Activated CD8-positive, alpha-beta memory T cell treated with anti-CD3 and anti-CD28 coated beads for 4 hours (primary cell): ENCODE results near the gene DCDC2B.

Experiments used
- DNase-seq, 2 donors: peaks; one replicate each; pipeline ENCODE4 v3.0.0-alpha.2; 2020; ENCODE audit warnings: low read depth in 2 of 2

Gene DCDC2B

GRCh38 chr1:32195972-32196823 lies 12.7 kb upstream of the DCDC2B start:
- DNase-seq, result no peak

GRCh38 chr1:32197074-32197473 lies 11.8 kb upstream of the DCDC2B start:
- DNase-seq, result no peak

- DNase-seq, result no peak
Measured at GRCh38 chr1:32197837-32198236, 11.1 kb upstream of the DCDC2B start.

- DNase-seq, result no peak
Measured at GRCh38 chr1:32198237-32199042, 10.4 kb upstream of the DCDC2B start.

- DNase-seq, result no peak
Measured at GRCh38 chr1:32199043-32199716, 9.7 kb upstream of the DCDC2B start.

GRCh38 chr1:32199717-32200072 lies 9.2 kb upstream of the DCDC2B start:
- DNase-seq, result no peak

- peak in 1 of 2 donors; percentile 24 for DNase-seq
Measured at GRCh38 chr1:32200226-32201010, 8.5 kb upstream of the DCDC2B start, which contains the start of gene CCDC28B. TSS of gene CCDC28B (plus strand) at chr1:32200595. CDS start at chr1:32201936, 1,341 bp downstream.

GRCh38 chr1:32201011-32201855 lies 7.7 kb upstream of the DCDC2B start:
- peak; percentile 52 to 58 for DNase-seq

- DNase-seq, result no peak
Measured at GRCh38 chr1:32204943-32205361, 3.9 kb upstream of the DCDC2B start.

- peak; percentile 65 to 72 for DNase-seq
Measured at GRCh38 chr1:32205401-32206370, 3.2 kb upstream of the DCDC2B start, which contains the start of gene IQCC. TSS of gene IQCC (plus strand) at chr1:32205671. CDS start at chr1:32205682, 11 bp downstream.

- DNase-seq, result no peak
Measured at GRCh38 chr1:32208469-32208868, 420 bp upstream of the DCDC2B start.

GRCh38 chr1:32215629-32216480 lies 7.0 kb downstream of the DCDC2B start:
- DNase-seq, result no peak

GRCh38 chr1:32216566-32216965 lies 7.7 kb downstream of the DCDC2B start:
- no peak for DNase-seq

- no peak for DNase-seq
Measured at GRCh38 chr1:32219022-32219421, 10.1 kb downstream of the DCDC2B start.

GRCh38 chr1:32220746-32221580 lies 12.1 kb downstream of the DCDC2B start:
- no peak for DNase-seq

- DNase-seq, result no peak
Measured at GRCh38 chr1:32221581-32221979, 12.7 kb downstream of the DCDC2B start.
